ENCODE data around the gene SLC41A2. TPM values are rescaled to one million over a fixed set of nuclear protein-coding genes. Genes with fewer than 3 reads are reported as not detected.

SLC41A2 gene
- total and polyA plus RNA-seq, 5 experiments from 2014 or later: 0.69 to 2.9 (median 2.8) TPM; not detected in 2

DNA sequence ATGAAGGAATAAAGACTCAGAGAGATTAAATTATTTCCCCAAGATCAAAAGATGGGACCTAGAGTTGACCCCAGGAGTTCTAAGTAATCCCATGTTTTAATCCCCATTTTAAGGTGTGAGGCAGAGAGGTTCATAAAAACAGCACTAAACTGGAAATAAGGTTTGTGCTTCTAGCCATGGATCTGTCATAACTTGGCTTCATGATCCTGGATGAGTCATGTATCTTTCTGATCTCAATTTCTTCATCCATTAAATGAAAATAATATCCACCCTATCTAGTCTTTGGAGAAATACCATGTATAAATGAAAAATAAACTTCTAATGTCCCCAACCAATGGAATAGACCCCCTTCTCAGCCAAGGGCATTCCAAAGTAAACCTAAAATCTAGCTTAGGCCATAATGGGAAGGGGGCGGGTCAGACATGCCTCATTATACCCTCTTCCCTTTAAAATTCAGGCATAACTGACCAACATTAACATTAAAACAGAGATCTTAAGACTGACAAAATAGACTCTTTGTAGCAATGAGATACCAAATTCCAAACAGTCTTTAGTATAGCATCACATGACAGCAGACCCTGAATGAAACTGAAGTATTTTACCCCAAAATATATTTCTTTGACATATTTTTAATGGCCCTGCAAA lies 47.8 kb downstream of the SLC41A2 start:
- no peaks in the 10 kb centered on the region for H3K36me3 Mint-ChIP-seq
- ATAC-seq: no peak
- POLR2A ChIA-PET: no interaction called here
- no peak overlapping the region for H3K27ac Mint-ChIP-seq
- H3K27me3 Mint-ChIP-seq: no peaks in the 10 kb centered on the region
- no peaks in the 10 kb centered on the region for H3K4me1 Mint-ChIP-seq
- H3K4me3 Mint-ChIP-seq: no peak overlapping the region
- no peaks in the 10 kb centered on the region for H3K9me3 Mint-ChIP-seq
- DNase-seq: no peak

DNA sequence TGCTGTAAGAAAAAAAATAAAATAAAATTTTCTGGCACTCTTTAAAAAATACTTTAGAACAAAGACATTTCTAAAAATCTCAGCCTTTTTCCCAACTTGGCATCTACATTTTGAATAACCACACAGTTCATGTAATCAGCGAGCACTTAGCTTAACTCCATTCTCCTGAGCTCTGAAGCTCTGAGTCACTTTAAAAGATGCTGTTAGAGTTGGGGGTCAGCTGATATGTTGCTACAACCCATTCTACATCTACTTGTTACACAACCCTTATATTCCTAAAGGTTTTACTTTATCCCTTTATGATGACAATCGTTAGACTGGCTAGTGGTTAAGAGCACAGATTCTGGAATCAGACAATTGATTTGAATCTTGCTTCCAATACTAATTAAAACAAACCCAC lies 48.3 kb downstream of the SLC41A2 start:
- no peak overlapping the region for H3K4me3 Mint-ChIP-seq
- DNase-seq: no peak
- H3K4me1 Mint-ChIP-seq: no peaks in the 10 kb centered on the region
- no peaks in the 10 kb centered on the region for H3K27me3 Mint-ChIP-seq
- no peaks in the 10 kb centered on the region for H3K36me3 Mint-ChIP-seq
- no peak for ATAC-seq
- POLR2A ChIA-PET: no interaction called here
- no peak overlapping the region for H3K27ac Mint-ChIP-seq
- no peaks in the 10 kb centered on the region for H3K9me3 Mint-ChIP-seq

Other genes with a start within 250 kb of the SLC41A2 start
- gene NOPCHAP1, start 28.0 kb upstream of the SLC41A2 start, total RNA-seq: 10 to 100 TPM; 18.5 to 25.8 TPM
- gene NOPCHAP1, start 28.0 kb upstream of the SLC41A2 start, polyA plus RNA-seq: 10 to 100 TPM; 15.4 to 16.8 (median 16.5) TPM
- under 1 TPM; 0.14 to 0.47 TPM for gene ALDH1L2, start 126.2 kb upstream of the SLC41A2 start, total RNA-seq
- gene ALDH1L2, start 126.2 kb upstream of the SLC41A2 start, polyA plus RNA-seq: not detected
- gene WASHC4, start 149.4 kb upstream of the SLC41A2 start, total RNA-seq: 10 to 100 TPM; 75.1 to 87.8 TPM
- gene WASHC4, start 149.4 kb upstream of the SLC41A2 start, polyA plus RNA-seq: 10 to 100 TPM; 25.5 to 30.3 (median 29.0) TPM